Measurements from ENCODE around the gene ELSPBP1. TPM values are rescaled to one million over a fixed set of nuclear protein-coding genes. Genes with fewer than 3 reads are reported as not detected.

ELSPBP1 gene
- total and polyA plus RNA-seq, 2 donors (not counting 1 experiment from before 2014, with no cell fraction given) = not detected

GRCh38 chr19:48020686-48021085, 26.3 kb downstream of the ELSPBP1 start:
- Histone ChIP-seq H3K4me2 (ENCODE audit: extremely low read depth, insufficient read depth, low read length) (no peak overlapping the region), H3K9ac (ENCODE audit: insufficient read depth, low read length) (no peak overlapping the region), H3K4me3 (replicated peaks in 1 of 4; ENCODE audit: control extremely low read depth in 1 of 4, insufficient read depth in 1 of 4, low read depth in 3 of 4, low read length in 4 of 4) (no peak overlapping the region), H3K27me3 (ENCODE audit: control insufficient read depth, insufficient read depth, low read length) (no peaks in the 10 kb centered on the region), H3K9me3 (ENCODE audit: control insufficient read depth, insufficient read depth, low read depth, low read length) (no peaks in the 10 kb centered on the region), H3K36me3 (ENCODE audit: control insufficient read depth, insufficient read depth, low read length) (no peaks in the 10 kb centered on the region), H2AFZ (ENCODE audit: low read length) (no peak overlapping the region), H3K79me2 (ENCODE audit: control insufficient read depth, insufficient read depth, low read length) (no peaks in the 10 kb centered on the region), H3K27ac (ENCODE audit: insufficient read depth, low read length) (no peak overlapping the region), H3K4me1 (ENCODE audit: control insufficient read depth, extremely low read depth, insufficient read depth, low read length) (no peaks in the 10 kb centered on the region), H4K20me1 (ENCODE audit: control insufficient read depth, extremely low read depth, insufficient read depth, low read length) (no peaks in the 10 kb centered on the region)
- TF ChIP-seq CTCF (conservative IDR thresholded peaks at IDR 0.05 in 1 of 2, IDR thresholded peaks at IDR 0.05 in 1 of 2; ENCODE audit: low read depth in 1 of 2, low read length in 2 of 2) (no peak), EZH2 (IDR thresholded peaks at IDR 0.05; ENCODE audit: low read length, missing control alignments) (no peak)
- no peak for DNase-seq (ENCODE audit: low read depth in 2 of 2)

- Histone ChIP-seq H3K4me1 (ENCODE audit: control insufficient read depth, extremely low read depth, insufficient read depth, low read length) (no peaks in the 10 kb centered on the region), H3K4me2 (ENCODE audit: extremely low read depth, insufficient read depth, low read length) (no peak overlapping the region), H3K9me3 (ENCODE audit: control insufficient read depth, insufficient read depth, low read depth, low read length) (no peaks in the 10 kb centered on the region), H3K36me3 (ENCODE audit: control insufficient read depth, insufficient read depth, low read length) (no peaks in the 10 kb centered on the region), H4K20me1 (ENCODE audit: control insufficient read depth, extremely low read depth, insufficient read depth, low read length) (no peaks in the 10 kb centered on the region), H3K4me3 (replicated peaks in 1 of 4; ENCODE audit: control extremely low read depth in 1 of 4, insufficient read depth in 1 of 4, low read depth in 3 of 4, low read length in 4 of 4) (no peak overlapping the region), H3K27me3 (ENCODE audit: control insufficient read depth, insufficient read depth, low read length) (no peaks in the 10 kb centered on the region), H3K27ac (ENCODE audit: insufficient read depth, low read length) (no peak overlapping the region), H3K9ac (ENCODE audit: insufficient read depth, low read length) (no peak overlapping the region), H2AFZ (ENCODE audit: low read length) (no peak overlapping the region), H3K79me2 (ENCODE audit: control insufficient read depth, insufficient read depth, low read length) (no peaks in the 10 kb centered on the region)
- TF ChIP-seq CTCF (conservative IDR thresholded peaks at IDR 0.05 in 1 of 2, IDR thresholded peaks at IDR 0.05 in 1 of 2; ENCODE audit: low read depth in 1 of 2, low read length in 2 of 2) = no peak
- no peak for TF ChIP-seq EZH2 (IDR thresholded peaks at IDR 0.05; ENCODE audit: low read length, missing control alignments)
- DNase-seq (ENCODE audit: low read depth in 2 of 2) = no peak
These were observed 28.6 kb downstream of the ELSPBP1 start for GRCh38 chr19:48023011-48023410.

- TF ChIP-seq EZH2 (IDR thresholded peaks at IDR 0.05; ENCODE audit: low read length, missing control alignments) (no peak), CTCF (conservative IDR thresholded peaks at IDR 0.05 in 1 of 2, IDR thresholded peaks at IDR 0.05 in 1 of 2; ENCODE audit: low read depth in 1 of 2, low read length in 2 of 2) (no peak)
- no peak overlapping the region for H2AFZ ChIP-seq (ENCODE audit: low read length)
- H3K79me2 ChIP-seq (ENCODE audit: control insufficient read depth, insufficient read depth, low read length) = no peaks in the 10 kb centered on the region
- no peaks in the 10 kb centered on the region for H3K9me3 ChIP-seq (ENCODE audit: control insufficient read depth, insufficient read depth, low read depth, low read length)
- H3K4me1 ChIP-seq (ENCODE audit: control insufficient read depth, extremely low read depth, insufficient read depth, low read length) = no peaks in the 10 kb centered on the region
- no peaks in the 10 kb centered on the region for H3K36me3 ChIP-seq (ENCODE audit: control insufficient read depth, insufficient read depth, low read length)
- H3K4me2 ChIP-seq (ENCODE audit: extremely low read depth, insufficient read depth, low read length) = no peak overlapping the region
- H3K9ac ChIP-seq (ENCODE audit: insufficient read depth, low read length) = no peak overlapping the region
- H3K4me3 ChIP-seq (replicated peaks in 1 of 4; ENCODE audit: control extremely low read depth in 1 of 4, insufficient read depth in 1 of 4, low read depth in 3 of 4, low read length in 4 of 4) = no peak overlapping the region
- no peaks in the 10 kb centered on the region for H4K20me1 ChIP-seq (ENCODE audit: control insufficient read depth, extremely low read depth, insufficient read depth, low read length)
- no peak for DNase-seq (ENCODE audit: low read depth in 2 of 2)
- no peaks in the 10 kb centered on the region for H3K27me3 ChIP-seq (ENCODE audit: control insufficient read depth, insufficient read depth, low read length)
- H3K27ac ChIP-seq (ENCODE audit: insufficient read depth, low read length) = no peak overlapping the region
These were observed 29.1 kb downstream of the ELSPBP1 start for GRCh38 chr19:48023518-48023917.

Data from fibroblast of lung (primary cell).